Measurements from ENCODE around the gene MAPK8IP1.
A peak's percentile ranks its signal among the peaks of the same experiment; 100 is the strongest.
"Not testable (repeated sequence)": the region's sequence is repeated elsewhere in the genome, so short reads cannot be mapped to it uniquely, and the experiment has no call there.

The MAPK8IP1 gene

DNA sequence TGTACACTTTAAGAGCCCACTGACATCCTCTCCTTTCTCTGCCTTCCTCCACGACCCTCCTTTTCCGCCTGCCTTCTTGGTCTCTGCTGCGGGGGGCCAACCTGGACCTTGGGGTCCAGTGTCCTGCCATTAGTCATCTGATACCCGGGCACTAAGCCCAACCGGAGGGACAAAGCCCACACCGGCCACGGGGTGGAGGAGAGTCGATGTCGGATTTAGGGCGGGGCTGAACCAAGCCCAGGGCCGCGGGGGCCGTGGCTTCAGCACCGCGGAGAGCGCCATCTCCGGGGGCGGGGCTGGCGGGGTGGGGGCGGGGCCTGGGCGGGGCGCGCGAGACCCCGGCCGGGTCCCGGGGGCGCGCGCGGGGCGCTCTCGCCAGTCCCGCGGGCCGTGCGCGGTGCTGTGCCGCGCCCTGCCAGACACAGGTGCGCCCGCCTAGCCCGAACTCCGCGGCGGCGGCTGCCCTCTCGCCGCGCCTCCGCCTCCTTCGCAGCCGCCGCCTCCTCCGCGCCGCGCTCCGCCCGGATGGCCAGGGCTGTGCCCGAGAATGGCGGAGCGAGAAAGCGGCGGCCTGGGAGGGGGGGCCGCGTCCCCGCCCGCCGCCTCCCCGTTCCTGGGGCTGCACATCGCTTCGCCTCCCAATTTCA lies at the start of gene MAPK8IP1:
Gene MAPK8IP1 (plus strand): TSS at position 378 of the 647 bp plus-strand sequence. CDS start 170 bp downstream, at position 548.
- peak in 25 of 51 donors; percentile 18 to 69 (median 49) for DNase-seq

DNA sequence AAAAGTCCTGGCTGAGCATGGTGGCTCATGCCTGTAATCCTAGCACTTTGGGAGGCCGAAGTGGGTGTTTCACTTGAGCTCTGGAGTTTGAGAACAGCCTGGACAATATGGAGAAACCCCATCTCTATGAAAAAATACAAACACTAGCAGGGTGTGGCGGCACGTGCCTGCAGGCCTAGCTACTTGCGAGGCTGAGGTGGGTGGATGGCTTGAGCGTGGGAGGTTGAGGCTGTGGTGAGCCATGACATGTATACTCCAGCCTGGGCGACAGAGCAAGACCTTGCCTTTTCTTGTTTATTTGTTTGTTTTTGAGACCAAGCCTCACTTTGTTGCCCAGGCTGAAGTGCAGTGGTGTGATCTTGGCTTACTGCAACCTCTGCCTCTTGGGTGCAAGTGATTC lies 46.2 kb upstream of the MAPK8IP1 start:
- DNase-seq, result no peak

DNA sequence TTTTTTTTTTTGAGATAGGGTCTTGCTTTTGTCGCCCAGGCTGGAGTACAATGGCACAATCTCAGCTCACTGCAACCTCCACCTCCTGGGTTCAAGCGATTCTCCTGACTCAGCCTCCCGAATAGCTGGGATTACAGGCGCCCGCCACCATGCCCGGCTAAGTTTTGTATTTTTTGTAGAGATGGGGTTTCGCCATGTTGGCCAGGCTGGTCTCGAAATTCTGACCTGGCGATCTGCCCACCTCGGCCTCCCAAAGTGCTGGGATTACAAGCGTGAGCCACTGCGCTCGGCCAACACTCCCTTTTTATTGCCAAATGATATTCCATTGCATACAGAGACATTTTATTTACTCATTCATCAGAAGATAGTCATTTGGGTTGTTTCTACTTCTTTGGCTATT lies 45.2 kb upstream of the MAPK8IP1 start:
- DNase-seq, result not testable (repeated sequence)

DNA sequence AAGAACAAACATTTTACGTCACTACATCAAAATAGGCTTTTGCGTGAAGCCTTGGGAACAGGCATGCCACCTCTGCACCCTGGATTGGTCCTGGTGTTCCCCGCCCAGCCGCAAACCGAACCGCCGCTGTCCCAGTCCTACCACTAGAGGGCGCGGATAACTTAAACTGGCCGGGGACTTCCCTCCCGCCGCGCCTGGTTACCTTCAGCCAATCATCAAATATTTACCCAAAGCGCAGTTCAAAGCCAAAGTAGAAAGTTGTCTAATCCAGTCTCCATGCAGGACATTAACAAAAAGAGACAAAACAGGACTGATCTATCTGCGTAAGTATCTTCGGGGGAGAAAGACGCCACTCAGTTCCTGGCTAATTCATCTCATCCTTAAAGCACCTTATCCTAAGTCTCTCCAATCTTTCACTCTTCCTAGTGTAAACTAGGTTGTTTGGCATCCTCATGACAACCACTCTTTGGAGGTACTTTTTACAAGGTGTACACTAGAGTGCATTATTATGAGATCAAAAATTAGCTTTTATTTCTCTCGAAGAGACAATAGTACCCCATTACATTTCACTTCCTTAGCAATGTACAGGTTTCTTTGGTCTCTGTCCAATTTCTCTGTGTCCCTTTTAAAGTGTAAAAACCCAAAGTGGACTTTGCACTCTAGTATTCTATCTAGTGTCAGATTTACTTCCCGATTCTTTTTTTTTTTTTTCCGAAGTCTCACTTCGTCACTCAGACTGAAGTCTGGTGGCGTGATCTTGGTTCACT lies 42.1 kb upstream of the MAPK8IP1 start:
- DNase-seq, result peak in 48 of 51 donors; percentile 14 to 90 (median 70)

DNA sequence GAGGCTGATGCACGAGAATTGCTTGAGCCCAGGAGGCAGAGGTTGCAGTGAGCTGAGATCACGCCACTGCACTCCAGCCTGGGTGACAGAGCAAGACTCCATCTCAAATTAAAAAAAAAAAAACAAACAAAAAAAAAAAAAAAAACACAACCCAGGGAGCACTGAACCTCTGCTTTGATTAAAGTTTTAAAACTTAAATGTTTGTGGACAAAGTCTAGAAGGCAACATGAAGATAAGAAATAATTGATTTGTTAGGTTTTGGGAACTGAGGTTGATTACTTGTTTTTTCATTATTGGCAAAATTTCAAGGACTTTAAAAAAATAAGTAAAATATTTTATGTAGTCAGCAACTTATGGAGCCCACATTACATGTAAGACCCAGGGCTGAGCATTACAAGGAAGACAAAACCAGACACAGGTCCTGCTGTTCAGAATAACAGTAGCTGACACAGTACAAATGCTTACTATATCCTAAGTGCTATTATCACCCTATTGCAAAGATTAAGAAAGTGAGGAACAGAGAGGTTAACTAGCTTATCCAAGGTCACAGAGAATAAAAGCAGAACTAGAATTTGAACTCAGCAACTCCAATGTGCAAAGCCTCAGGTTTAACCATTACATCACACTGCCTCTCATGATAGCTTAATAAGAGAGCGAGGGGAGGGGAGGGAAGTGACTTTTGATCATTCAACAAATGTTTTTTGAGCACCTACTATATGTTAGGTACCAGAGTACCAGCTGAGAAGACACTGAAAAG lies 40.5 kb upstream of the MAPK8IP1 start:
- no peak for DNase-seq

DNA sequence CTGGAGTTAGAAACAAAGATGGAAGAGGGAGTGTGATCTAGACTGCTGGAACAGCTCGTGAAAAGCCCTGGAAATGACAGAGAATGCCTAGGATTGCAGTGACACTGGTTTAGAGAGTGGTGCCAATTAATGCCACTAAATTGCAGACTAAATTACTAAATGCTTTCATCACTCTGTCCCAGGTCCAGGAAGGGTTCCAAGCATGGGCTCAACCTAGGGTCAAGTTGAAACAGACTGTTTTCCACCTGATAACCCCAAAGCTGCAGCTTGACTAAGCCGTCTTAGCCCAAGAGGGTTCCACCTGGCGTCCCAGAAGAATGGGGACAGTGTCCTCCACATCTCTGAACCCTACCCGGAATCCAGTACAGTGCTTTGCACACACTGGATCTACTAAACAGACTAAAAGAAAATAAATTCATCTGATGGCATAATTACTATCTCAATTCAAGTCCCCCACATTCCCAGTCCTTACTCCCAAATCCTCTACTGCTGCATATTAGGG lies 39.2 kb upstream of the MAPK8IP1 start:
- DNase-seq, result no peak

DNA sequence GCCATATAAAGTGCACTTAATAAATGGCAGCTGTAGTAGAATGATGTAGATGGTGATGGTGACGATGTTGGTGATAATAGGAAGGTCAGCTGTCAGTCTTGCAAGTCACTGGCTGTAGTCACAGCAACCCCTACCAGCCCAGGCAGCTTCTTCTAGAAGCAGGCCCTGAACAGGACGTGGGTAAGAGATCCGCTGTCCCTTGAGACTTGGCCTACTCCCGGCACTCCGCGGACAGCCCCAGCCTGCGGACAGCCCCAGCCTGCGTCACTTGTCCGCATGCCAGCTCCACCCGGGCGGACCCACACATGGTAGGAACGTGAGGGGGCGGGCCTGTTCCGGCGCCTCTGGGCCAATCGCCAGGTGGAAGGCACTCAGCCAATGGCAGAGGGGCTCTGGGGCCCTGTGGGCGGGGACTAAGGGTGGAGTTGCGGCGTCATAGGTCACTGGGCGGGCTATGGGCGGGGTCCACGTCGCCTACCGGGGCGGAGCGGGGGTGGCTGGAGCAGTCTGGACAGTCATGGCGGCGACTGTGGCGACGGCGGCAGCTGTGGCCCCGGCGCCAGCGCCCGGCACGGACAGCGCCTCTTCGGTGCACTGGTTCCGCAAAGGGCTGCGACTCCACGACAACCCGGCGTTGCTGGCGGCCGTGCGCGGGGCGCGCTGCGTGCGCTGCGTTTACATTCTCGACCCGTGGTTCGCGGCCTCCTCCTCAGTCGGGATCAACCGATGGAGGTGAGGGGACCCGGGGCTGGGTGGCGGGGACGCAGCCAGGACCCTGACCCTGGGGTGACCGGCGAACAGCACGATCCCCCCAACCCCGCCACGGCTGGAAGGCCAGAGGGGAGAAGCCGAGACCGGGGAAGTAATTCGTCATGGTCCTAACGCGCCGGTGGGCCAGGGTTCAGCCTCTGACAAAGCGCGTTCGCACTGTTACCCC lies 38.2 kb upstream of the MAPK8IP1 start, which contains the start of gene CRY2:
Gene CRY2 (plus strand): TSS at position 502 of the 937 bp plus-strand sequence. CDS start 16 bp downstream, at position 518.
- DNase-seq, result peak; percentile 94 to 100 (median 99)

DNA sequence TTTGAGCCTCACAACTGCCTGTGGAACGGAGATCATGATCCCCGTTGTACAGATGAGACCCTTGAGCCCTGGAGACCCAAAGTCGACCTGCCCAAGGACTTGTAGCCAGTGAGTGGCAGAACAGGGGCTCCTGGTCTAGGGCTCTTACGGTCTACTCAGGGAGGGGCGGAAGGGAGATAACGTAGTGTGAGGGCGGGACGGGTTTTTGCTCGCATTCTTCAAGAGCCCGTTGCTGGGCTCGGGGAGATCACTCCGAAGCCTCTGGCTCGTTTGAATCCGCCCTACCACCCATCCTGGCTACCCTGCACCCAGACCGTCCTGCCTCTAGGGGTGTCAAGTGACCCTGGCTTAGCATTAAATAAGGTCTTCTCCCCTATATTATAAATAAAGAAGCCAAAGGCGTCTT lies 37.5 kb upstream of the MAPK8IP1 start:
- DNase-seq, result peak in 12 of 51 donors; percentile 13 to 65 (median 42)

DNA sequence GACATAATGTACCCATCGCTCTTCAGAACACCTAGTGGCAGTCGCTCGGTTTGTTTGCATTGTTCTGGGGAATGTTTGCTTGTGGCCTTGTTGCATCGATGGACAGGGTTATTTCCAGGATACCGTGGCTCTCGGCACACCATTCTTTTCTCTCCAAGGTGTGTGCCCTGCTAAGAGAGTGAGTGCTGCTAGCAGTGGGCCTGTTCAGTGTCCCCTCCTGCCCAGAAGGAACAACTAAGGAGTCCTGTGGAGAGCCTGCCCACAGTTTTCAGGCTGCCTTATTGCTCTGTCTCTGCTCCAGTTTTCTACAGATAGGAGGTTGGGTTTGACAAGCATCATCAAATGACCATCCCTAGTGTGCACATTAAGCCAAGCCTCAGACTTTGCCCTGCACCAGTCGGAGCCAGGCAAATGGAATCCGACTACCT lies 36.8 kb upstream of the MAPK8IP1 start:
- peak in 3 of 51 donors; percentile 5 to 43 (median 13) for DNase-seq

DNA sequence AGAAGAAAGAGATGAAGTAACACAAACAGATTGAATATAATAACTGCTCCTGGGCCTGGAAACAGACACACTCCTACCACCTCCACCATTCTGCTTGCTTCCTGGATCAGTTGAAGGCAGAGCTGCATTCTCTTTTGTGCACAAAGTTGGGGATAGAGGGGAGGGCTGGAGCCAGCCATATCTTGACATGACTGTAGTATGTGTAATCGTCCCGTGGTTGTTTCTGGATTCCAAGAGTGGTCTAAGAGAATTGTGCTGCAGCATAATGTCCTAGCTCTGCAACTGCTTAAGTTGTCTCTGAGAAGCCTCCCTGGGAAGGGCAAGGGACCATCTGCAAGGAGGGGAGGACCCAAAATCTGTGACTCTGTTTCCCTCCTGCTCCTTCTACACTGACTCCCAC lies 35.0 kb upstream of the MAPK8IP1 start:
- DNase-seq, result no peak

DNA sequence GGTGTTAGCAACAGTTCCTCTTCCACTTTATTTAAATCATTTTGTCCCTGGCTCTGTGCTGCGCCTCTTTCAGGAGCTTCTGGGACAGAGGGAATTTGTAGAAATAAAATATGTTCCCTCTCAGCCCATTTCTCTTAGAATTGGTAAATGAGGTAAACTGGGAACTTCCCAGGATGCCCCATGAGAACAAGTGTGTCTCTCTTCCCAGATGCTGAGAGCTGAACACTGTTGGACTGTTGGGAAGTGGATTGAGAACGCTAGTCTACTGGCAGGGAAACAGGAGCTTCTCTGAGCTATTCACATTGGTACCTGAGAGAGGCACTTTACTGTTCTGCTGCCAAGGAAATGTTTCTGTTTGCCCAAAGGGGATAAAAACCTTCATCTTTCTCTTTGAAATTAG lies 34.2 kb upstream of the MAPK8IP1 start:
- peak in 4 of 51 donors; percentile 5 to 15 (median 8) for DNase-seq

DNA sequence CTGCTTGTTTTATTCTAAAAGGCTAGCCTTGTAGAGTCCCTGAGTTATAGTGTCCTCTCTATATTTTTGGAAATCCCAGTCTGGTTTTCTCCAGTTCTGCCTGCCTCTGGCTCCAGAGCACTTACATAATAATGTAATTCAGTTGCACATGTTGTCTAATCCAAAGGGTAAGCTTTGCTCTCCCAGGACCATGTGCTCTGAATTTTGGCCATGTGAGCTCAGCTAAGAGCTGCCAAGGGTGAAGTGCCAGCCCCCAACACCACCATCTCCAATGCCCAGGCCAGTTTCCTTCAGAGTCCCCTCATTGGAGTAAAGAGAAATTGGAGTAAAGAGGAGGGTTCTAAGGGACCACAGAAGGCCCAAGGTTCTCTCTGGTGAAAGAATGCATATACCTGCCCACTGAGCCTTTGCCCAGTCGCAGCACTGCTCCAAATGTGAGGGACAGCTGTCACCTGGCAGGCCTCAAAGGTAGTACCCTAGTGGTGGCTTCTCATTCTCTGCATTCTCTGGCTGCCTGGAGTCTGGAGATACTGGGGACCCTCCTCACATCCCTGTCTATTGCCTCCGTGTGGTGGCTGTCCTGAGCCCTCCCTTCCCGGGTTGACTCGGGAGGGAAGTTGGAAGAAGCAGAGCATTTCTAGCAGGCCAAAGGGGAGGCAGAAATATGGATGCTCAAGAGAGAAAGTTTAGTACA lies 33.3 kb upstream of the MAPK8IP1 start:
- peak in 23 of 51 donors; percentile 6 to 70 (median 33) for DNase-seq

DNA sequence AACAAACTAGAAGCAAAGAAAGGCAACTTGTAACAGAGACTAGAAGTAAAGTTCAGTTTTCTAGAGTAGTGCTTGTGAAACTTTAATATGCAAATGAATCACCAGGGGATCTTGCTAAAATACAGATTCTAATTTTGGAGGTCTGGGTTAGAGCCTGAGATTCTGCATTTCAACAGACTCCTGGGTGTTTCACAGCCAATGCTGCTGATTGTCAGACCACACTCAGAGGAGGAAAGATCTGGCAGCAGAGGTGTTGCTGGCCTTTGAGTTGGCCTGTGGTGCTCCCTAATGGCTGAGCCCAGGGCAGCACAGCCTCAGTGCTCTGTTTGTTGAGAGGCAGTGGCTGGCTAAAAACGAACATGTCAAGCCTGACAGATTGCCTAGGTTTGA lies 32.7 kb upstream of the MAPK8IP1 start:
- DNase-seq, result peak in 2 of 51 donors; percentile 6 to 13

DNA sequence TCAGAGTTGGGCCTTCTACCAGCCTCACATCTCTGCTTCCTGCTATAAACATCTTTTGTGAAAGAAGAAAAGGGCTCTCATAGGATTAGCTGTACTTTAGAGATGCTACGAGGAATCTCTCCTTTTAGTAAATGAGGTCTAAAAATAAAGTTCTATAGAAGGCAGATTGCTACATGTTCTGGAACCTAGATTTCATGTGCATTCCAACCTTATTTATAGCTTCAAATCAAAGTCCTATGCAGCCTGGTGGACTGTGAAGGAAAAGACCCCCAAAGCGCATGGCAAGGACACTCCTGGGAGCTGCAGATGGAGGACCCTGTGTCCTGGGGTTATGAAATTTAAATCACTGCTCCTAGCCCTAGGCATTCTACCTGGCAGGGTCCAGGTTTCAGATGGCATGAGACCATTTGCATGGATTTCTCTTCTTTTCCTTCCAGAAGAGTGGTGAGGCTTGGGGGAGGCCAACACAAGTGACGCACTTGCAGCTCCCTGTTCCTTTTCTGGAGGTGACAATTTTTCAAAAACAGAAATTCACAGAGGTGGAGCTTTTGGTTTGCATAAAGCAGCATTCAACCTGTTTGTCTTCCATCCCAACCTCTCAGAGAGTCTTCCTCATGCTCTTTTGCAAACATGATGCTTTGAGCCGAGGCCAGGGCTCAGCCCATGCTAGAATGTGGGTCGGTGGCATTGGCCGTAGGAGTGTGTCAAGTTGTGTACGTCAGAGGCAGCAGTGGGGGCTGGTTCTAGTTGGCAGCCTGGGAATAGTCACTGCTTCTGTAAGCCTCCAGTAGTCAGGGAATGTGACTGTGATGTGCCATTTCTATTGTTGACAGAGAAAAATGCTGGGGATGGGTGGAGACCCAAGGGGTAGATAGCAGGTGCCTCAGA lies 31.9 kb upstream of the MAPK8IP1 start:
- peak in 25 of 51 donors; percentile 8 to 76 (median 41) for DNase-seq

DNA sequence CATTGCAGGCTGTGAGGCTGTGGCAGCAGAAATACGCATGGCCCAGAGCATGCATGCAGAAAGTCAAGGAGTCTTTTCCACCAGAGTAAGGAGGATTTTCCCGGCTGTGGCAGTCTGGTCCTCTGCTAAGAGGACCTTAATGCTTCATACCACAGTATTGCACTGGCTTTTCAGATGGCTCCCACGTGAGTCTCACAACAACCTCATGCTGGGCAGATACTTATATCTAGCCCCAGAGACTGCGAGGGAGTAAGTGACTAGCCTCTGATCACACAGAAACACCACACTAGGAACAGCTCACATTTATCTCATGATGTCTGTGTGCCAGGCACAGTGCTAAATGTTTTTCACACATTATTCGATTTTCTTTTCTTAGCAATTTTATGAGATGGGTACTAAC lies 30.1 kb upstream of the MAPK8IP1 start:
- DNase-seq, result no peak

DNA sequence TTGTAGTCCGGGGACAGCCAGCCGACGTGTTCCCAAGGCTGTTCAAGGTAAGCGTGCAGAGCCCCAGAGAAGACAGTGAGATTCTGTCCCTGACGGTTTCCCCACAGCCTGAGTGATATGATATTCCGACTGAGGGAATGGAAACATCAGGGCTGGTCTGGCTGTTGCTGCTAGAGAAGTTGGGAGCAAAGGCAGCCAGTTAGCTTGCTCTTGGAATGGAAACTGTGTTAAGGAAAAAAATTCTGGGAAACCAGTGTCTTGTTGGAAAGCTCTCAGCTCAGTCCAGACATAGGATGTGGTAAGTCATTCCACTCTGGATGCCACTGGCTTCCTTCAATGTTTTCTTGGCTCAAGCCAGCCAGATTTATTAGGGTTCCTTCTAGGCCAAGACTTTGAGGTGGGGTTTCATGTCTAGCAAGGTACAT lies 29.4 kb upstream of the MAPK8IP1 start:
- no peak for DNase-seq

DNA sequence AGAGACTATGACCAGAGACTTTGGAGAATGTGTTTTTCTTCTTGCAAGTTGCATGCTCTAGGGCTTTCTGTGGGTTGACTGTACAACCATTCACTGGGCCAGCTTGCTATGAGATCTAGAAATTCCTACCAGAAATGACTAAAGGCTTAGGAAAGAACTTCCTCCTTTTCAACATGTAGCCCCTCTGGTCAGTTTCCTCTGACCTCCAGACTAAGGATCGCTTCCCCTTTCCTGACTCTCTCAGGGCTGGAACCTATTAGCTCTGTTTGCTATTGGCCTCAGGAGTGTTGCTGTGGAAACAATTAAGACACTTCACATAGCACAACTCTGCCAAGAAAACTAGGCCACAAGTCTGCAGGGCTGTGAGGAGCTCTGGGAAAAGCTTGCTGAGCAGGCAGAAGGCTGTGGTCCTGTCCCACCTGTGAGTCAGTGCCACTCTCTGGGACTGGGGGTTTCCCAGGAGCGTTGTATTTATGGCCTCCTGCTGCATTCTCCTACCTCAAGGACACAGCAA lies 27.4 kb upstream of the MAPK8IP1 start:
- DNase-seq, result peak in 25 of 51 donors; percentile 19 to 76 (median 43)

DNA sequence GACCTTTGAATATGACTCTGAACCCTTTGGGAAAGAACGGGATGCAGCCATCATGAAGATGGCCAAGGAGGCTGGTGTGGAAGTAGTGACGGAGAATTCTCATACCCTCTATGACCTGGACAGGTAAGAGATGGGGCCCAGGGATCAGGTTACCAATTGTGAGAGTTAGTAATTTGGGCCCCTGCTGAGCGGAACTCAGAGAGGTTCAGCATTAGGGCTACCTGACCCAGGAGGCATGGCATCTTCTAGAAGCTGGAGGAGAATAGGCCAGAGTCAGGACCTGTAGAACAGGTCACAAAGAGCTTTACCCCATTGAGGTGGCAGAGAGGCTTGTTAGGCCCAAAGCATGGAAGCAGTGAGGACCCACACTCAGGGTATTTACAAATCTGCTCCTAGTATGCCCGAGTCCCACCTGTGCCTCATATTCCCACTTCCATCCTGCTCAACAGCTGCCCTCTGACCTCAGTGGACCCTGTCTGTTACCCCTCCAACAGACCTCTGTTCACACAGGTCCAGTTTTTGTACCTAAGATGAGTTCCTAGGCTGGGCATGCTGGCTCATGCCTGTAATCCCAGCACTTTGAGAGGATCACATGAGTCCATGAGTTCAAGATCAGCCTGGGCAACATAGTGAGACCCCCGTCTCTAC lies 26.6 kb upstream of the MAPK8IP1 start:
- no peak for DNase-seq

Data from hypothalamus (tissue), 51 donors.